NOMO-1 (cell line): Measurements from ENCODE around the gene COA4.

Source experiments
- DNase-seq, 2 experiments: peaks; one replicate each; lab custom pipeline; 2025; ENCODE audit not compliant: unreplicated experiment in 2 of 2; lab: John Stamatoyannopoulos, UW

The COA4 gene

GRCh38 chr11:73866586-73866996, 10.1 kb downstream of the COA4 start:
- no peak for DNase-seq

- no peak for DNase-seq
Observed at GRCh38 chr11:73866095-73866579, 10.5 kb downstream of the COA4 start.

- no peak for DNase-seq
Observed at GRCh38 chr11:73862986-73863385, 13.7 kb downstream of the COA4 start.

- no peak for DNase-seq
Observed at GRCh38 chr11:73860202-73860601, 16.4 kb downstream of the COA4 start.

- DNase-seq: no peak
Observed at GRCh38 chr11:73859671-73860070, 17.0 kb downstream of the COA4 start.

GRCh38 chr11:73856031-73856567, 20.5 kb downstream of the COA4 start:
- no peak for DNase-seq

- no peak for DNase-seq
Observed at GRCh38 chr11:73854680-73855079, 22.0 kb downstream of the COA4 start.

- no peak for DNase-seq
Observed at GRCh38 chr11:73852049-73852448, 24.6 kb downstream of the COA4 start.

GRCh38 chr11:73851046-73851764, 25.4 kb downstream of the COA4 start:
- DNase-seq: peak; percentile 58 to 88

GRCh38 chr11:73839123-73839457, 37.6 kb downstream of the COA4 start:
- DNase-seq: no peak

GRCh38 chr11:73838443-73839122, 38.1 kb downstream of the COA4 start:
- no peak for DNase-seq

GRCh38 chr11:73833067-73833466, 43.6 kb downstream of the COA4 start:
- no peak for DNase-seq

- no peak for DNase-seq
Observed at GRCh38 chr11:73830261-73830660, 46.4 kb downstream of the COA4 start.
